C4-2B (cell line): ENCODE data around the gene SECISBP2.

Source experiments
- CTCF ChIP-seq: fragments of 450-650 bp; conservative IDR thresholded peaks from 2 replicates; pipeline ENCODE4 v1.5.1; 2017; ENCODE audit warnings: mild to moderate bottlenecking
- ZFX ChIP-seq: fragments of 450-650 bp; IDR thresholded peaks from 2 replicates; pipeline ENCODE4 v1.6.1; 2017

DNA sequence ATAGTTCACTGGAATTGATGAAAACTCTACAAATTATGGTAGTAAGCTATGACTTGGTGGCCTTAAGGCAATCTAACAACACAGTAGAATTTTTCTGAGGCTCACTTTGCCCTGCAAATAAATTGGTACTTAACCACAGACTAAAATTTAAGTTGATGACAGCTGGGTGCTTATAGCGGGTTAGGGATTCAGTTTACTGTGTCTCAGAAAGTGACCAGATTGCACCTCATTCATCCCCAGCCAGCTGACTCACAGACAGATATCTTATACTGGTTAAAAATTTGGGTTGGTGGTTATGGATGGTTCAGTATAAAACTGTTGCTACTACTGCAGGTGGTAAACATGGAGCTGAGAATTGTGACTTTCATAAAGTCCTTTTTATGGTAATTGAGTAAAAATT lies 4.5 kb upstream of the SECISBP2 start:
- no peak for TF ChIP-seq CTCF
- TF ChIP-seq ZFX, result no peak
